Articular chondrocyte of knee joint (primary cell): Measurements from ENCODE around the gene RNASE7. TPM values are rescaled to one million over a fixed set of nuclear protein-coding genes. Genes with fewer than 3 reads are reported as not detected.

Source experiments
- total RNA-seq: library from RNA; depleted of rRNA; stranded (reverse); fragments of >200 nt; gene quantifications from 2 replicates; pipeline ENCODE4 v1.2.3, GENCODE V29; 2012

Gene RNASE7
- total RNA-seq, result not detected in 2 replicates

GRCh38 chr14:21041676-21042433, at the start of gene RNASE7:
Gene RNASE7 (plus strand): TSS chr14:21042362. CDS start chr14:21042993, 631 bp downstream.

GRCh38 chr14:20998674-20999366, 43.3 kb upstream of the RNASE7 start, which contains the start of gene SLC39A2:
Gene SLC39A2 (plus strand): TSS chr14:20999293. CDS start chr14:20999447, 154 bp downstream.

GRCh38 chr14:21024585-21025370, 17.4 kb upstream of the RNASE7 start, which contains the start of gene NDRG2:
Gene NDRG2 (minus strand): TSS chr14:21025061. CDS start chr14:21023315, 1,746 bp downstream.

GRCh38 chr14:21029917-21030316, 12.2 kb upstream of the RNASE7 start, which contains the start of gene TPPP2:
Gene TPPP2 (plus strand): TSS chr14:21030217. CDS start chr14:21030582, 365 bp downstream.

GRCh38 chr14:21034707-21035106, 7.5 kb upstream of the RNASE7 start, which contains the start of gene RNASE13:
Gene RNASE13 (minus strand): TSS chr14:21034807. CDS start chr14:21034288, 519 bp downstream.

GRCh38 chr14:21057803-21058675, 15.9 kb downstream of the RNASE7 start, which contains the start of gene RNASE8:
Gene RNASE8 (plus strand): TSS chr14:21057822. CDS start chr14:21057893, 71 bp downstream.

GRCh38 chr14:21070083-21070609, 28.0 kb downstream of the RNASE7 start, which contains the start of gene ARHGEF40:
Gene ARHGEF40 (plus strand): TSS chr14:21070304. CDS start chr14:21070397, 93 bp downstream.

Other genes with a start within 250 kb of the RNASE7 start
- gene RNASE1, start 239.5 kb upstream of the RNASE7 start, total RNA-seq, result 1.1 TPM in 1 of 2 replicates, not detected in the other
- gene RNASE3, start 151.0 kb upstream of the RNASE7 start, total RNA-seq, result not detected in 2 replicates
- gene RNASE2, start 86.9 kb upstream of the RNASE7 start, total RNA-seq, result not detected in 2 replicates
- gene METTL17, start 52.4 kb upstream of the RNASE7 start, total RNA-seq, result 37.6 and 43.8 TPM in 2 replicates
- 0.11 and 0.52 TPM in 2 replicates for gene SLC39A2, start 43.1 kb upstream of the RNASE7 start, total RNA-seq
- gene NDRG2, start 17.3 kb upstream of the RNASE7 start, total RNA-seq, result 0.22 and 1.7 TPM in 2 replicates
- gene TPPP2, start 12.1 kb upstream of the RNASE7 start, total RNA-seq, result not detected in 2 replicates
- not detected in 2 replicates for gene RNASE13, start 7.6 kb upstream of the RNASE7 start, total RNA-seq
- gene RNASE8, start 15.5 kb downstream of the RNASE7 start, total RNA-seq, result not detected in 2 replicates
- 30.7 and 41.3 TPM in 2 replicates for gene ARHGEF40, start 27.9 kb downstream of the RNASE7 start, total RNA-seq
- gene ZNF219, start 56.3 kb downstream of the RNASE7 start, total RNA-seq, result 9.2 and 10.5 TPM in 2 replicates
- gene TMEM253, start 58.7 kb downstream of the RNASE7 start, total RNA-seq, result 0.32 TPM in 1 of 2 replicates, not detected in the other
- gene OR5AU1, start 113.7 kb downstream of the RNASE7 start, total RNA-seq, result not detected in 2 replicates
- gene HNRNPC, start 227.1 kb downstream of the RNASE7 start, total RNA-seq, result 479 and 643 TPM in 2 replicates
- not detected in 2 replicates for gene RPGRIP1, start 237.7 kb downstream of the RNASE7 start, total RNA-seq